ENCODE results near the gene ZIC2.
"Not testable (repeated sequence)": the region's sequence is repeated elsewhere in the genome, so short reads cannot be mapped to it uniquely, and the experiment has no call there.

Gene ZIC2

GRCh38 chr13:100024023-100024422, 42.4 kb downstream of the ZIC2 start:
- no peak for DNase-seq

- DNase-seq, result no peak
Observed at GRCh38 chr13:100029933-100030332, 48.3 kb downstream of the ZIC2 start.

- DNase-seq, result not testable (repeated sequence)
Observed at GRCh38 chr13:100032642-100033041, 51.1 kb downstream of the ZIC2 start.

GRCh38 chr13:100035936-100036335, 54.4 kb downstream of the ZIC2 start:
- DNase-seq, result no peak
